H9 (cell line): ENCODE results near the gene KIAA1210. TPM values are rescaled to one million over a fixed set of nuclear protein-coding genes. Genes with fewer than 3 reads are reported as not detected.

Source experiments
- DNase-seq: peaks from one replicate; pipeline ENCODE4 v3.0.0-alpha.2; 2017
- H2AFZ ChIP-seq: one replicate; pipeline ENCODE4 v1.6.1; 2013; ENCODE audit warnings: mild to moderate bottlenecking, low read length, control low read depth, moderate library complexity
- H2AK5ac ChIP-seq: 2 replicates; pipeline ENCODE4 v1.6.1; 2013; ENCODE audit warnings: low read length, control low read depth, mixed read lengths; ENCODE audit not compliant: insufficient read length
- H2BK120ac ChIP-seq: one replicate; pipeline ENCODE4 v1.6.1; 2013; ENCODE audit warnings: low read depth, mild to moderate bottlenecking, low read length, control low read depth, inconsistent platforms; ENCODE audit not compliant: poor library complexity, severe bottlenecking
- H2BK12ac ChIP-seq: 2 replicates; pipeline ENCODE4 v1.6.1; 2013; ENCODE audit warnings: low read length, control low read depth, mixed read lengths, low read depth; ENCODE audit not compliant: insufficient read length
- H2BK15ac ChIP-seq: 2 replicates; pipeline ENCODE4 v1.6.1; 2013; ENCODE audit warnings: low read depth, low read length, control low read depth
- H2BK20ac ChIP-seq: one replicate; pipeline ENCODE4 v1.6.1; 2013; ENCODE audit warnings: low read depth, mild to moderate bottlenecking, low read length, control low read depth, inconsistent platforms; ENCODE audit not compliant: poor library complexity, severe bottlenecking
- H2BK5ac ChIP-seq: 2 replicates; pipeline ENCODE4 v1.6.1; 2013; ENCODE audit warnings: low read length, control low read depth, mixed read lengths; ENCODE audit not compliant: insufficient read length
- H3K14ac ChIP-seq: 2 replicates; pipeline ENCODE4 v1.6.1; 2013; ENCODE audit warnings: low read length, control low read depth; ENCODE audit not compliant: insufficient read depth
- H3K18ac ChIP-seq: 2 replicates; pipeline ENCODE4 v1.6.1; 2013; ENCODE audit warnings: low read depth, mild to moderate bottlenecking, mixed read lengths, low read length, control low read depth; ENCODE audit not compliant: insufficient read length
- H3K23ac ChIP-seq: 2 replicates; pipeline ENCODE4 v1.6.1; 2013; ENCODE audit warnings: low read length, control low read depth, mixed read lengths, low read depth; ENCODE audit not compliant: insufficient read length
- H3K23me2 ChIP-seq: 2 replicates; pipeline ENCODE4 v1.6.1; 2013; ENCODE audit warnings: low read depth, mild to moderate bottlenecking, mixed read lengths, low read length, control low read depth; ENCODE audit not compliant: insufficient read length, poor library complexity, severe bottlenecking
- H3K27ac ChIP-seq: 2 replicates; pipeline ENCODE4 v1.5.1; 2013; ENCODE audit warnings: low read length, control low read depth, mixed read lengths, low read depth; ENCODE audit not compliant: insufficient read length
- H3K27me3 ChIP-seq: 2 replicates; pipeline ENCODE4 v1.6.1; 2013; ENCODE audit warnings: low read length, control low read depth, inconsistent platforms; ENCODE audit not compliant: insufficient read depth
- H3K4ac ChIP-seq: 2 replicates; pipeline ENCODE4 v1.6.1; 2013; ENCODE audit warnings: low read depth, mild to moderate bottlenecking, control low read depth, inconsistent platforms, low read length, moderate library complexity
- H3K4me1 ChIP-seq: 2 replicates; pipeline ENCODE4 v1.6.1; 2013; ENCODE audit warnings: low read length, control low read depth, inconsistent platforms; ENCODE audit not compliant: insufficient read depth
- H3K4me2 ChIP-seq: 2 replicates; pipeline ENCODE4 v1.6.1; 2013; ENCODE audit warnings: low read length, control low read depth, mixed read lengths; ENCODE audit not compliant: insufficient read length, insufficient read depth
- H3K56ac ChIP-seq: 2 replicates; pipeline ENCODE4 v1.6.1; 2013; ENCODE audit warnings: low read depth, mild to moderate bottlenecking, mixed read lengths, low read length, control low read depth; ENCODE audit not compliant: insufficient read length
- H3K79me1 ChIP-seq: 2 replicates; pipeline ENCODE4 v1.6.1; 2013; ENCODE audit warnings: low read depth, mild to moderate bottlenecking, moderate library complexity, low read length, control low read depth, inconsistent platforms; ENCODE audit not compliant: insufficient read depth, poor library complexity, severe bottlenecking
- H3K79me2 ChIP-seq: 2 replicates; pipeline ENCODE4 v1.6.1; 2013; ENCODE audit warnings: low read length, control low read depth, inconsistent platforms; ENCODE audit not compliant: insufficient read depth
- H3K9ac ChIP-seq: 2 replicates; pipeline ENCODE4 v1.6.1; 2013; ENCODE audit warnings: low read length, control low read depth, mixed read lengths; ENCODE audit not compliant: insufficient read length; ENCODE audit errors: extremely low read depth
- H3K9me3 ChIP-seq: one replicate; pipeline ENCODE4 v1.6.1; 2013; ENCODE audit warnings: low read depth, low read length, inconsistent platforms; ENCODE audit not compliant: control insufficient read depth
- H3T11ph ChIP-seq: one replicate; pipeline ENCODE4 v1.6.1; 2013; ENCODE audit warnings: mild to moderate bottlenecking, low read length, control low read depth, inconsistent platforms
- H4K20me1 ChIP-seq: one replicate; pipeline ENCODE4 v1.6.1; 2013; ENCODE audit not compliant: control insufficient read depth, insufficient read length, insufficient read depth
- H4K5ac ChIP-seq: 2 replicates; pipeline ENCODE4 v1.6.1; 2013; ENCODE audit warnings: low read depth, mild to moderate bottlenecking, mixed read lengths, low read length, control low read depth; ENCODE audit not compliant: insufficient read length
- H4K8ac ChIP-seq: replicated peaks from 2 replicates; pipeline ENCODE4 v1.6.1; 2013; ENCODE audit warnings: low read length, control low read depth, mixed read lengths, low read depth; ENCODE audit not compliant: insufficient read length
- H4K91ac ChIP-seq: 2 replicates; pipeline ENCODE4 v1.6.1; 2013; ENCODE audit warnings: low read depth, mild to moderate bottlenecking, moderate library complexity, mixed read lengths, low read length, control low read depth; ENCODE audit not compliant: insufficient read length
- H3K27ac Mint-ChIP-seq, 3 experiments: 2 replicates in 2 of 3; 3 replicates in 1 of 3; pipeline ENCODE4 v1.8.0; 2020 to 2021; ENCODE audit warnings: mixed read lengths in 3 of 3, mild to moderate bottlenecking in 1 of 3, moderate library complexity in 1 of 3
- H3K27me3 Mint-ChIP-seq: 2 replicates; pipeline ENCODE4 v1.8.0; 2021; ENCODE audit warnings: low read depth, mild to moderate bottlenecking, moderate library complexity, mixed read lengths
- H3K36me3 Mint-ChIP-seq, 3 experiments: 2 replicates in 2 of 3; 3 replicates in 1 of 3; pipeline ENCODE4 v1.8.0; 2020 to 2021; ENCODE audit warnings: low read depth in 3 of 3, mixed read lengths in 3 of 3; ENCODE audit not compliant: insufficient read depth in 1 of 3
- H3K4me1 Mint-ChIP-seq, 2 experiments: 2 replicates each; pipeline ENCODE4 v1.8.0; 2020; ENCODE audit warnings: mixed read lengths in 2 of 2
- H3K4me3 Mint-ChIP-seq, 2 experiments: 2 replicates in 1 of 2; 3 replicates in 1 of 2; pipeline ENCODE4 v1.8.0; 2020 to 2021; ENCODE audit warnings: mild to moderate bottlenecking in 2 of 2, mixed read lengths in 2 of 2, moderate library complexity in 1 of 2
- H3K9me3 Mint-ChIP-seq, 2 experiments: 2 replicates in 1 of 2; 3 replicates in 1 of 2; pipeline ENCODE4 v1.8.0; 2020; ENCODE audit warnings: mild to moderate bottlenecking in 2 of 2, mixed read lengths in 2 of 2, moderate library complexity in 1 of 2
- CTCF ChIP-seq: fragments of 200-600 bp; sonication (generic); conservative IDR thresholded peaks from 3 replicates; pipeline ENCODE4 v1.8.0; 2021; ENCODE audit warnings: antibody characterized with exemption, mild to moderate bottlenecking
- WGBS: extraction: QIAGEN DNeasy Blood & Tissue Kit; methylation state at CpG from one replicate; pipeline ENCODE4 v1.1.7; 2013; ENCODE audit warnings: missing lambda C conversion rate, low lambda C conversion rate, mixed read lengths; ENCODE audit not compliant: insufficient read length; ENCODE audit errors: extremely low coverage; 5-methylcytosine and 5-hydroxymethylcytosine counted together
- total RNA-seq: library from RNA; stranded (reverse); gene quantifications from 2 replicates; pipeline ENCODE4 v1.2.1, GENCODE V29; 2021

KIAA1210 gene
- total RNA-seq, 1 experiment from 2014 or later: not detected

DNA sequence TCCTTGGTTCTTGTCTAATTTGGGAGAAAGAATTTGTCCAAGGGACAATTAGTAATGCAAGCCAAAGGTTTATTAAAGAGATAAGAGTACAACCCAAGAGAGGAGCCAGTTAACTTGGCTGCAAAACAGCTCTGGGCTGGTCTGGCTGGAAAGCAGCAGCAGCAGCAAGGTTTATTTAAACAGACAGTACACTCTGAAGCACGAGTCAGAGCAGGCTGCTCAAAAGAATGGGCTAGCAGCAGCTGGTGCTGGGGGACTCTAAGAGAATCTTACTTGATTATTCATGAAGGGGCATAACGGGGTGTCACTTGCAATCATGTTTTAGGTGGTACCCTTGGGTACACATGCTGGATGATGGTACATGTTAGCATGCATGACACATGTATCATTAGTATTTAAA is 71.9 kb downstream of the KIAA1210 start:
- no peak overlapping the region for H4K8ac ChIP-seq
- DNase-seq: no peak

More for the DNA sequence above, 71.9 kb downstream of the KIAA1210 start:
- Mint-ChIP-seq H3K27ac (no peak overlapping the region), H3K36me3 (no peaks in the 10 kb centered on the region), H3K9me3 (peaks cover 34 to 48% of the 10 kb centered on the region in 2 experiments), H3K27me3 (no peaks in the 10 kb centered on the region; the same call in none of the 2 replicates), H3K4me1 (no peaks in the 10 kb centered on the region), H3K4me3 (no peak overlapping the region)
- Histone ChIP-seq H3K23ac (no peak overlapping the region), H2BK120ac (no peak overlapping the region), H3K18ac (no peak overlapping the region), H3K4me1 (no peaks in the 10 kb centered on the region), H4K91ac (no peak overlapping the region), H3K79me2 (no peaks in the 10 kb centered on the region), H3K4ac (no peak overlapping the region), H2AFZ (no peak overlapping the region), H4K5ac (no peak overlapping the region), H2BK20ac (no peak overlapping the region), H3K23me2 (no peaks in the 10 kb centered on the region), H3K9ac (no peak overlapping the region), H2BK12ac (no peak overlapping the region), H3T11ph (no peak overlapping the region), H2BK15ac (no peak overlapping the region), H3K27ac (no peak overlapping the region), H2AK5ac (no peak overlapping the region), H3K27me3 (no peaks in the 10 kb centered on the region), H3K4me2 (no peak overlapping the region), H3K56ac (no peak overlapping the region), H3K14ac (no peak overlapping the region), H3K9me3 (peaks cover 18% of the 10 kb centered on the region), H3K79me1 (no peaks in the 10 kb centered on the region), H4K20me1 (no peaks in the 10 kb centered on the region), H2BK5ac (no peak overlapping the region)
- WGBS: no CpG with 5 or more reads among the region's 2 CpGs
- TF ChIP-seq CTCF: no peak
